AG04450 (cell line): ENCODE data around the gene PCYT1B. TPM values are rescaled to one million over a fixed set of nuclear protein-coding genes. Genes with fewer than 3 reads are reported as not detected.

Experiments
- CTCF ChIA-PET: fragments of 300-600, 350-600 bp; formaldehyde crosslinking; extraction: SDS; loops from one replicate; lab custom pipeline; 2022; ENCODE audit warnings: antibody characterized with exemption, inconsistent platforms; lab: Charles Lee
- POLR2A ChIA-PET: fragments of 350-600 bp; formaldehyde crosslinking; extraction: SDS; loops from one replicate; lab custom pipeline; 2021; ENCODE audit warnings: antibody characterized with exemption, inconsistent platforms; lab: Yijun Ruan, JAX
- DNase-seq: peaks from one replicate; pipeline ENCODE4 v3.0.0-alpha.2; 2011; ENCODE audit warnings: low read depth, low spot score
- H3K27ac ChIP-seq: one replicate; pipeline ENCODE4 v1.5.1; 2012; ENCODE audit warnings: low read depth, low read length, control low read depth
- H3K27me3 ChIP-seq: one replicate; pipeline ENCODE4 v1.6.0; 2012; ENCODE audit warnings: low read length; ENCODE audit not compliant: control insufficient read depth, insufficient read depth
- H3K4me3 ChIP-seq: 2 replicates; pipeline ENCODE4 v1.5.1; 2011; ENCODE audit warnings: mild to moderate bottlenecking, low read depth, low read length, control low read depth
- H3K9me3 ChIP-seq: 2 replicates; pipeline ENCODE4 v1.5.1; 2012; ENCODE audit warnings: low read length; ENCODE audit not compliant: control insufficient read depth, insufficient read depth
- CTCF ChIP-seq: IDR thresholded peaks from 2 replicates; pipeline ENCODE4 v1.5.1; 2011; ENCODE audit warnings: low read depth, low read length, control low read depth, inconsistent platforms
- polyA plus RNA-seq: library from polyadenylated mRNA; depleted of rRNA; stranded (reverse); fragments of >200 nt; gene quantifications from 2 replicates; pipeline ENCODE4 v1.2.3, GENCODE V29; 2011

Gene PCYT1B
- polyA plus RNA-seq, 1 experiment: 0.10 TPM

- Histone ChIP-seq H3K27me3 (no peaks in the 10 kb centered on the region), H3K27ac (no peak overlapping the region), H3K4me3 (no peak overlapping the region), H3K9me3 (no peaks in the 10 kb centered on the region)
- DNase-seq: no peak
- ChIA-PET CTCF (interaction anchor here (1.5 kb wide), 1 partner anchor 11 kb away, joined by 3 read pairs; no protein-coding TSS in a partner anchor), POLR2A (no interaction called here)
- TF ChIP-seq CTCF: no peak
Measured at GRCh38 chrX:24550166-24550565, 97.0 kb downstream of the PCYT1B start.

DNA sequence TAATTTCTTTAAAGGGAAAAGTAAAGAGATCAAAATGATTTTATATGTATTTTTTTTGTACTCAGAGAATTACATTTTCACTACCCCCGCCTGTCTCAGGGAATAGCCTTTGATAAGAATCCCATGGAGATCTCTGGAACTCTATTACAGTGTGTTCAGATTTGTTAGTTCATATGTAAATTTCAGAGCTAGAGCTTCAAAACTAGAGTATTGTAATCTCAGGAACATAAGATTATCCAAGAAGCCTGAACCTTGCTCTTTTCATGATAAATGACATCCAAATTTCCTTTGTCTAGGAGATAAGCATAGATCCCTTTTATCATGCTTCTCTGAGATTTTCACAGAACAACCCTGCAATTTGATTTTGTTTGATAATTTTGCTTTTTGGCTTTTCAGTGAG lies 99.2 kb downstream of the PCYT1B start:
- DNase-seq: no peak
- ChIA-PET POLR2A (no interaction called here), CTCF (no interaction called here)
- H3K9me3 ChIP-seq: no peaks in the 10 kb centered on the region
- no peaks in the 10 kb centered on the region for H3K27me3 ChIP-seq
- no peak overlapping the region for H3K4me3 ChIP-seq
- no peak for TF ChIP-seq CTCF
- H3K27ac ChIP-seq: no peak overlapping the region

GRCh38 chrX:24542756-24543155 lies 104.4 kb downstream of the PCYT1B start:
- H3K9me3 ChIP-seq: no peaks in the 10 kb centered on the region
- POLR2A ChIA-PET: no interaction called here
- H3K4me3 ChIP-seq: no peak overlapping the region
- no peak overlapping the region for H3K27ac ChIP-seq
- CTCF ChIA-PET: no interaction called here
- no peaks in the 10 kb centered on the region for H3K27me3 ChIP-seq
- DNase-seq: no peak
- TF ChIP-seq CTCF: no peak

DNA sequence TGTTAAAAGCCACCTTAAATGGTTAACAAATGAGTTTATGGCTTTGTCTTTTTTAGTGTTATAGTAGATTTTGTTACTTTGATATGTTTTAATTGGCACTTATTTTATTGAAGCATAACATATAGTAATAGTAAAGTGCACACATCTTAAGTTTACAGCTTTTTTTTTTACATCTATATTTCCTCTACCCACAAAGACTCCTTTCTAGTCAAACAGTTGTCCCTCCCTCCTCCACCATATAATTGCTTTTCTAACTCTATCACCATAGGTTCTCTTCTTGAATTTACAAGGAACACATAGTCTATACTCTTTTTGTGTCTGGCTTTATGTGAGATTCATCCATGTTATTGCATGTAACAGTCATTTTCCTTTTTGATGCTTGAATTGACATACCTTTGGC lies 110.6 kb downstream of the PCYT1B start:
- H3K4me3 ChIP-seq: no peak overlapping the region
- no peaks in the 10 kb centered on the region for H3K9me3 ChIP-seq
- CTCF ChIA-PET: no interaction called here
- no peak for DNase-seq
- POLR2A ChIA-PET: no interaction called here
- H3K27ac ChIP-seq: no peak overlapping the region
- no peaks in the 10 kb centered on the region for H3K27me3 ChIP-seq
- TF ChIP-seq CTCF: no peak

DNA sequence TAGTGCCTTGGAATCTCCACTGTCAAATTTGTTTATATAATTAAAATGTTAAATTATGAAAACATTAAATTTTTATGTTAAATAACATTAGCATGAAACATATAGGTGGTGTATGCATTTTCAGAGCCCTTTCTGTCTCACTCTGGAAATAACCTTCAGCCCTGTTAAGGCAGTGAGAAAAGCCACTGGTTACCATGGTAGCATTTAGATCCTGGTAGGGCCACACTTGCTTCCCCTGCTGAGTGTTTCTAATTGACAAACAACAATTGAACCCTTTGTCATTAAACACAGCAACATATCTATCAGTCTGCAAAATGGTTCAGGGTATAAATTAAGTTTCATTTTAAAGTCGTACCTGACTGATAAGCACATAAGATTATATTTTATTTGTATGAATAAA lies 118.5 kb downstream of the PCYT1B start:
- Histone ChIP-seq H3K4me3 (no peak overlapping the region), H3K9me3 (no peaks in the 10 kb centered on the region), H3K27me3 (no peaks in the 10 kb centered on the region), H3K27ac (no peak overlapping the region)
- TF ChIP-seq CTCF: no peak
- DNase-seq: no peak
- POLR2A ChIA-PET: no interaction called here
- CTCF ChIA-PET: interaction anchor here (1.1 kb wide), 1 partner anchor 29 kb away, joined by 3 read pairs; no protein-coding TSS in a partner anchor
